ENCODE data around the gene HPGD.

DNA sequence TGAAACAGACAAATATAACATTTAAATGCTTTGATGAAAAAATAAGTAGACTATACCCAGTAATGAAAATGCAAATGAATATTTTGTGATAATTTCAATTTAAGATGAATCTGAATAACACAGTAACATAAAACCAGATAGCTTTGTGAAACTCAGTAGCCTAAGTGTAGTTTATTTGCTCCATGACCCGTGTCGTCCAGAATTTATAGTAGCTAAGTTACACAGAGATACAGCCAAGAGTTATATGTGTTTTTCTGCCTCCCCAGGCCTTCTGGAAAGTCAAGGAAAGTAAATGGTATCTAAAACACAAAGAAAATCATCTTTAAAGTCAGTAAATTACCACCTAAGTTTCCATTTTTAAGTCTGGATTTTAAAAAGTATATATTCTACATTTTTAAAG lies 26.7 kb downstream of the HPGD start:
- TF ChIP-seq POLR2AphosphoS2 (IDR thresholded peaks at IDR 0.05; ENCODE audit: low read length) (no peak), ZNF184 (CRISPR knock-in tag; IDR thresholded peaks at IDR 0.05) (no peak), POLR2AphosphoS5 (IDR thresholded peaks at IDR 0.05; ENCODE audit: control insufficient read depth, insufficient read depth, low read depth, low read length) (no peak), EP300 (IDR thresholded peaks at IDR 0.05; ENCODE audit: low read length) (no peak), NR2C1 (IDR thresholded peaks at IDR 0.05) (no peak), NR2C1 (tag; IDR thresholded peaks at IDR 0.05) (no peak)
- TF ChIP-seq, protein P1, sequence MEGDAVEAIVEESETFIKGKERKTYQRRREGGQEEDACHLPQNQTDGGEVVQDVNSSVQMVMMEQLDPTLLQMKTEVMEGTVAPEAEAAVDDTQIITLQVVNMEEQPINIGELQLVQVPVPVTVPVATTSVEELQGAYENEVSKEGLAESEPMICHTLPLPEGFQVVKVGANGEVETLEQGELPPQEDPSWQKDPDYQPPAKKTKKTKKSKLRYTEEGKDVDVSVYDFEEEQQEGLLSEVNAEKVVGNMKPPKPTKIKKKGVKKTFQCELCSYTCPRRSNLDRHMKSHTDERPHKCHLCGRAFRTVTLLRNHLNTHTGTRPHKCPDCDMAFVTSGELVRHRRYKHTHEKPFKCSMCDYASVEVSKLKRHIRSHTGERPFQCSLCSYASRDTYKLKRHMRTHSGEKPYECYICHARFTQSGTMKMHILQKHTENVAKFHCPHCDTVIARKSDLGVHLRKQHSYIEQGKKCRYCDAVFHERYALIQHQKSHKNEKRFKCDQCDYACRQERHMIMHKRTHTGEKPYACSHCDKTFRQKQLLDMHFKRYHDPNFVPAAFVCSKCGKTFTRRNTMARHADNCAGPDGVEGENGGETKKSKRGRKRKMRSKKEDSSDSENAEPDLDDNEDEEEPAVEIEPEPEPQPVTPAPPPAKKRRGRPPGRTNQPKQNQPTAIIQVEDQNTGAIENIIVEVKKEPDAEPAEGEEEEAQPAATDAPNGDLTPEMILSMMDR (IDR thresholded peaks at IDR 0.05 in 2 of 3, conservative IDR thresholded peaks at IDR 0.05 in 1 of 3; ENCODE audit: insufficient read depth in 2 of 3, low read depth in 1 of 3, low read length in 3 of 3): no peak
- TF ChIP-seq, protein P2, sequence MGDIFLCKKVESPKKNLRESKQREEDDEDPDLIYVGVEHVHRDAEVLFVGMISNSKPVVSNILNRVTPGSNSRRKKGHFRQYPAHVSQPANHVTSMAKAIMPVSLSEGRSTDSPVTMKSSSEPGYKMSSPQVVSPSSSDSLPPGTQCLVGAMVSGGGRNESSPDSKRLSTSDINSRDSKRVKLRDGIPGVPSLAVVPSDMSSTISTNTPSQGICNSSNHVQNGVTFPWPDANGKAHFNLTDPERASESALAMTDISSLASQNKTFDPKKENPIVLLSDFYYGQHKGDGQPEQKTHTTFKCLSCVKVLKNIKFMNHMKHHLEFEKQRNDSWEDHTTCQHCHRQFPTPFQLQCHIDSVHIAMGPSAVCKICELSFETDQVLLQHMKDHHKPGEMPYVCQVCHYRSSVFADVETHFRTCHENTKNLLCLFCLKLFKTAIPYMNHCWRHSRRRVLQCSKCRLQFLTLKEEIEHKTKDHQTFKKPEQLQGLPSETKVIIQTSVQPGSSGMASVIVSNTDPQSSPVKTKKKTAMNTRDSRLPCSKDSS (IDR thresholded peaks at IDR 0.05; ENCODE audit: low read depth, partially characterized antibody): no peak
- TF ChIP-seq, protein P3, sequence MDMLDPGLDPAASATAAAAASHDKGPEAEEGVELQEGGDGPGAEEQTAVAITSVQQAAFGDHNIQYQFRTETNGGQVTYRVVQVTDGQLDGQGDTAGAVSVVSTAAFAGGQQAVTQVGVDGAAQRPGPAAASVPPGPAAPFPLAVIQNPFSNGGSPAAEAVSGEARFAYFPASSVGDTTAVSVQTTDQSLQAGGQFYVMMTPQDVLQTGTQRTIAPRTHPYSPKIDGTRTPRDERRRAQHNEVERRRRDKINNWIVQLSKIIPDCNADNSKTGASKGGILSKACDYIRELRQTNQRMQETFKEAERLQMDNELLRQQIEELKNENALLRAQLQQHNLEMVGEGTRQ (CRISPR knock-in tag; IDR thresholded peaks at IDR 0.05): no peak
- TF ChIP-seq, protein P4, sequence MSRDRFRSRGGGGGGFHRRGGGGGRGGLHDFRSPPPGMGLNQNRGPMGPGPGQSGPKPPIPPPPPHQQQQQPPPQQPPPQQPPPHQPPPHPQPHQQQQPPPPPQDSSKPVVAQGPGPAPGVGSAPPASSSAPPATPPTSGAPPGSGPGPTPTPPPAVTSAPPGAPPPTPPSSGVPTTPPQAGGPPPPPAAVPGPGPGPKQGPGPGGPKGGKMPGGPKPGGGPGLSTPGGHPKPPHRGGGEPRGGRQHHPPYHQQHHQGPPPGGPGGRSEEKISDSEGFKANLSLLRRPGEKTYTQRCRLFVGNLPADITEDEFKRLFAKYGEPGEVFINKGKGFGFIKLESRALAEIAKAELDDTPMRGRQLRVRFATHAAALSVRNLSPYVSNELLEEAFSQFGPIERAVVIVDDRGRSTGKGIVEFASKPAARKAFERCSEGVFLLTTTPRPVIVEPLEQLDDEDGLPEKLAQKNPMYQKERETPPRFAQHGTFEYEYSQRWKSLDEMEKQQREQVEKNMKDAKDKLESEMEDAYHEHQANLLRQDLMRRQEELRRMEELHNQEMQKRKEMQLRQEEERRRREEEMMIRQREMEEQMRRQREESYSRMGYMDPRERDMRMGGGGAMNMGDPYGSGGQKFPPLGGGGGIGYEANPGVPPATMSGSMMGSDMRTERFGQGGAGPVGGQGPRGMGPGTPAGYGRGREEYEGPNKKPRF (IDR thresholded peaks at IDR 0.05; ENCODE audit: low read depth, low read length): no peak
